Measurements from ENCODE around the gene LIN54. TPM values are rescaled to one million over a fixed set of nuclear protein-coding genes. Genes with fewer than 3 reads are reported as not detected.
A peak's percentile ranks its signal among the peaks of the same experiment; 100 is the strongest.

LIN54 gene
- total and polyA plus RNA-seq, 2 of the 13 experiments (the other 11 are each of a cell fraction or from before 2014, with no cell fraction given): 25.2 to 32.9 TPM

- TF ChIP-seq ZNF709 (CRISPR knock-in tag; IDR thresholded peaks at IDR 0.05): no peak
- TF ChIP-seq ZNF326 (CRISPR knock-in tag; IDR thresholded peaks at IDR 0.05; ENCODE audit: borderline replicate concordance): no peak; the same call in 1 of the 2 replicates
- TF ChIP-seq ZNF619 (CRISPR knock-in tag; IDR thresholded peaks at IDR 0.05): no peak; the same call in 1 of the 2 replicates
- TF ChIP-seq KDM5A (IDR thresholded peaks at IDR 0.05; ENCODE audit: borderline replicate concordance, low read length): no peak; the same call in 1 of the 2 replicates
- TF ChIP-seq ZNF18 (CRISPR knock-in tag; IDR thresholded peaks at IDR 0.05; ENCODE audit: insufficient replicate concordance): peak; percentile 57
- no peak for TF ChIP-seq MTERF4 (CRISPR knock-in tag; IDR thresholded peaks at IDR 0.05)
- TF ChIP-seq ZNF773 (CRISPR knock-in tag; IDR thresholded peaks at IDR 0.05; ENCODE audit: borderline replicate concordance): no peak
- peak; percentile 89 for TF ChIP-seq KMT2B (CRISPR knock-in tag; IDR thresholded peaks at IDR 0.05)
- no peak for TF ChIP-seq ZSCAN22 (CRISPR knock-in tag; IDR thresholded peaks at IDR 0.05)
- TF ChIP-seq HOXA7 (CRISPR knock-in tag; IDR thresholded peaks at IDR 0.05): no peak
- peak; percentile 93 for TF ChIP-seq ZNF614 (CRISPR knock-in tag; IDR thresholded peaks at IDR 0.05; ENCODE audit: borderline replicate concordance)
- TF ChIP-seq MIER3 (CRISPR knock-in tag; IDR thresholded peaks at IDR 0.05; ENCODE audit: borderline replicate concordance): peak; percentile 97
- TF ChIP-seq ZBTB20 (CRISPR knock-in tag; IDR thresholded peaks at IDR 0.05; ENCODE audit: borderline replicate concordance, low read depth): no peak
- TF ChIP-seq TP53 (CRISPR knock-in tag; conservative IDR thresholded peaks at IDR 0.05): 0 out of 2 replicates have a peak, but pooled peaks have one; percentile 61
- no peak; a peak in 1 of 4 replicates for TF ChIP-seq REST (IDR thresholded peaks at IDR 0.05; ENCODE audit: borderline replicate concordance in 1 of 2, low read depth in 1 of 2, low read length in 2 of 2)
- peak; percentile 73 for TF ChIP-seq RBFOX2 (IDR thresholded peaks at IDR 0.05; ENCODE audit: low read depth, low read length)
- TF ChIP-seq FOXP1 (IDR thresholded peaks at IDR 0.05): no peak
- peak; percentile 40; the same call in 1 of the 2 replicates for TF ChIP-seq FOXP1 (CRISPR knock-in tag; IDR thresholded peaks at IDR 0.05)
- peak; percentile 54; the same call in 1 of the 2 replicates for TF ChIP-seq BRF2 (CRISPR knock-in tag; IDR thresholded peaks at IDR 0.05)
- no peak for TF ChIP-seq NFE2L1 (CRISPR knock-in tag; IDR thresholded peaks at IDR 0.05; ENCODE audit: borderline replicate concordance)
- TF ChIP-seq TEAD3 (CRISPR knock-in tag; optimal IDR thresholded peaks at IDR 0.05; ENCODE audit: borderline replicate concordance): peak; percentile 96
- TF ChIP-seq SMARCE1 (IDR thresholded peaks at IDR 0.05; ENCODE audit: borderline replicate concordance): no peak
- TF ChIP-seq ZNF652 (CRISPR knock-in tag; IDR thresholded peaks at IDR 0.05; ENCODE audit: borderline replicate concordance, low read depth): peak; percentile 65
- no peak for TF ChIP-seq ZNF383 (CRISPR knock-in tag; IDR thresholded peaks at IDR 0.05; ENCODE audit: borderline replicate concordance)
Observed at GRCh38 chr4:83012687-83013419, 2.2 kb upstream of the LIN54 start (continued).
